Measurements from ENCODE around the gene TUBB3.

DNA sequence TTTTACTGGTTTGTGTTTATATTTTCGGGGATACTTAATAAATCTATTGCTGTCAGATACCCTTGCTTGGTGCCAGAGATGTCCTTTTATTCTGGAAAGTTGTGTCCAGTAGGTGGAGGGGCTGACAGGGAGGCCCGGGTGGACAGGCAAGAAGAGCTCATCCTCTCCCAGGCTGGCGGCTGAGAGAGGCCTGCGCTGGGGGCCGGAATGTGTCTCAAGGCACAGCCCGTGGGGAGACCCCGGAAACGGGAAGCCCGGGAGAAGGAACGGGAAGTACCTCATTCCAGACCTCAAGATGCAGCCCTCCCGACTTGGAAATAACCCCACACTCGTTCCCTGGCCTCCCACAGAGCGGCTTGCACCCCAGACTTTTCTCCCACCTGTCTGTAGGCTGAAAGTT lies 12.9 kb downstream of the TUBB3 start:
- TF ChIP-seq, protein P1, sequence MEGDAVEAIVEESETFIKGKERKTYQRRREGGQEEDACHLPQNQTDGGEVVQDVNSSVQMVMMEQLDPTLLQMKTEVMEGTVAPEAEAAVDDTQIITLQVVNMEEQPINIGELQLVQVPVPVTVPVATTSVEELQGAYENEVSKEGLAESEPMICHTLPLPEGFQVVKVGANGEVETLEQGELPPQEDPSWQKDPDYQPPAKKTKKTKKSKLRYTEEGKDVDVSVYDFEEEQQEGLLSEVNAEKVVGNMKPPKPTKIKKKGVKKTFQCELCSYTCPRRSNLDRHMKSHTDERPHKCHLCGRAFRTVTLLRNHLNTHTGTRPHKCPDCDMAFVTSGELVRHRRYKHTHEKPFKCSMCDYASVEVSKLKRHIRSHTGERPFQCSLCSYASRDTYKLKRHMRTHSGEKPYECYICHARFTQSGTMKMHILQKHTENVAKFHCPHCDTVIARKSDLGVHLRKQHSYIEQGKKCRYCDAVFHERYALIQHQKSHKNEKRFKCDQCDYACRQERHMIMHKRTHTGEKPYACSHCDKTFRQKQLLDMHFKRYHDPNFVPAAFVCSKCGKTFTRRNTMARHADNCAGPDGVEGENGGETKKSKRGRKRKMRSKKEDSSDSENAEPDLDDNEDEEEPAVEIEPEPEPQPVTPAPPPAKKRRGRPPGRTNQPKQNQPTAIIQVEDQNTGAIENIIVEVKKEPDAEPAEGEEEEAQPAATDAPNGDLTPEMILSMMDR (IDR thresholded peaks at IDR 0.05), result no peak
- TF ChIP-seq EP300 (IDR thresholded peaks at IDR 0.05) (no peak), POLR2A (IDR thresholded peaks at IDR 0.05) (no peak), POLR2AphosphoS5 (IDR thresholded peaks at IDR 0.05) (no peak)

Data from stomach (tissue), 4 donors.